Mesenchymal stem cell (in vitro differentiated cells and primary cell): Measurements from ENCODE around the gene STK10.

Source experiments
- DNase-seq: peaks from one replicate; pipeline ENCODE4 v3.0.0-alpha.2; 2013
- H2AFZ ChIP-seq: one replicate; pipeline ENCODE4 v1.6.1; 2013; ENCODE audit warnings: low read depth, mild to moderate bottlenecking, control low read depth, inconsistent platforms, low read length, moderate library complexity
- H2AK5ac ChIP-seq: 2 replicates; pipeline ENCODE4 v1.6.1; 2013; ENCODE audit warnings: low read length, moderate library complexity, mild to moderate bottlenecking, inconsistent platforms; ENCODE audit not compliant: severe bottlenecking
- H2BK120ac ChIP-seq: one replicate; pipeline ENCODE4 v1.6.1; 2013; ENCODE audit warnings: low read depth, mild to moderate bottlenecking, inconsistent platforms, low read length, moderate library complexity
- H2BK12ac ChIP-seq, 2 experiments: one replicate each; pipeline ENCODE4 v1.6.1; 2013; ENCODE audit warnings: inconsistent platforms in 2 of 2, low read length in 2 of 2, mild to moderate bottlenecking in 2 of 2, moderate library complexity in 2 of 2, control low read depth in 1 of 2
- H2BK15ac ChIP-seq: one replicate; pipeline ENCODE4 v1.6.1; 2013; ENCODE audit warnings: mild to moderate bottlenecking, low read depth, inconsistent platforms; ENCODE audit not compliant: poor library complexity, severe bottlenecking
- H2BK5ac ChIP-seq: 2 replicates; pipeline ENCODE4 v1.6.1; 2013; ENCODE audit warnings: low read depth, mild to moderate bottlenecking, low read length, control low read depth, inconsistent platforms; ENCODE audit not compliant: poor library complexity, severe bottlenecking
- H3K14ac ChIP-seq, 2 experiments: one replicate each; pipeline ENCODE4 v1.6.1; 2013; ENCODE audit warnings: inconsistent platforms in 2 of 2, low read length in 2 of 2, control low read depth in 1 of 2, mild to moderate bottlenecking in 1 of 2, moderate library complexity in 1 of 2
- H3K18ac ChIP-seq, 2 experiments: one replicate each; pipeline ENCODE4 v1.6.1; 2013; ENCODE audit warnings: inconsistent platforms in 2 of 2, low read length in 2 of 2, control low read depth in 1 of 2, low read depth in 1 of 2, mild to moderate bottlenecking in 1 of 2
- H3K23ac ChIP-seq, 2 experiments: one replicate each; pipeline ENCODE4 v1.6.1; 2013; ENCODE audit warnings: inconsistent platforms in 2 of 2, low read length in 2 of 2, mild to moderate bottlenecking in 2 of 2, moderate library complexity in 2 of 2, control low read depth in 1 of 2
- H3K27ac ChIP-seq: 2 replicates; pipeline ENCODE4 v1.5.1; 2013; ENCODE audit warnings: mild to moderate bottlenecking, moderate library complexity, low read length, control low read depth, inconsistent platforms; ENCODE audit not compliant: poor library complexity, severe bottlenecking
- H3K27me3 ChIP-seq, 2 experiments: 2 replicates each; pipeline versions ENCODE4 v1.6.1 to v1.7.0; 2013; ENCODE audit warnings: low read length in 2 of 2, mild to moderate bottlenecking in 2 of 2, moderate library complexity in 2 of 2, control low read depth in 1 of 2, inconsistent platforms in 1 of 2; ENCODE audit not compliant: control insufficient read depth in 1 of 2, insufficient read depth in 1 of 2
- H3K36me3 ChIP-seq, 2 experiments: 2 replicates each; pipeline versions ENCODE4 v1.6.1 to v1.7.0; 2013; ENCODE audit warnings: low read length in 2 of 2, control low read depth in 1 of 2, inconsistent platforms in 1 of 2, low read depth in 1 of 2, mild to moderate bottlenecking in 1 of 2; ENCODE audit not compliant: insufficient read depth in 2 of 2, control insufficient read depth in 1 of 2
- H3K4ac ChIP-seq, 2 experiments: one replicate each; pipeline ENCODE4 v1.6.1; 2013; ENCODE audit warnings: inconsistent platforms in 2 of 2, low read length in 2 of 2, mild to moderate bottlenecking in 2 of 2, moderate library complexity in 2 of 2, control low read depth in 1 of 2, low read depth in 1 of 2
- H3K4me1 ChIP-seq: 2 replicates; pipeline ENCODE4 v1.6.1; 2013; ENCODE audit warnings: low read depth, low read length, control low read depth; ENCODE audit not compliant: control insufficient read depth, insufficient read depth
- H3K4me2 ChIP-seq: 2 replicates; pipeline ENCODE4 v1.6.1; 2013; ENCODE audit warnings: low read length, mild to moderate bottlenecking, inconsistent platforms; ENCODE audit not compliant: poor library complexity, severe bottlenecking
- H3K4me3 ChIP-seq, 2 experiments: 2 replicates each; pipeline versions ENCODE4 v1.5.1 to v1.7.0; 2013; ENCODE audit warnings: low read length in 2 of 2, mild to moderate bottlenecking in 2 of 2, control low read depth in 1 of 2, low read depth in 1 of 2; ENCODE audit not compliant: insufficient read depth in 1 of 2
- H3K79me1 ChIP-seq: replicated peaks from 2 replicates; pipeline ENCODE4 v1.6.1; 2013; ENCODE audit warnings: mild to moderate bottlenecking, control low read depth, low read length, inconsistent platforms; ENCODE audit not compliant: poor library complexity, severe bottlenecking
- H3K9ac ChIP-seq: 2 replicates; pipeline ENCODE4 v1.7.0; 2013; ENCODE audit warnings: mild to moderate bottlenecking, low read length, moderate library complexity
- H3K9me3 ChIP-seq: 2 replicates; pipeline ENCODE4 v1.7.0; 2013; ENCODE audit warnings: mild to moderate bottlenecking, low read length; ENCODE audit not compliant: control insufficient read depth
- H4K8ac ChIP-seq: one replicate; pipeline ENCODE4 v1.6.1; 2013; ENCODE audit warnings: inconsistent platforms, mild to moderate bottlenecking, low read length, moderate library complexity
- H4K91ac ChIP-seq: one replicate; pipeline ENCODE4 v1.6.1; 2013; ENCODE audit warnings: mild to moderate bottlenecking, low read length, inconsistent platforms
- WGBS: methylation state at CpG from one replicate; pipeline ENCODE4 v1.1.7; 2013; ENCODE audit warnings: mixed read lengths; 5-methylcytosine and 5-hydroxymethylcytosine counted together

Gene STK10

DNA sequence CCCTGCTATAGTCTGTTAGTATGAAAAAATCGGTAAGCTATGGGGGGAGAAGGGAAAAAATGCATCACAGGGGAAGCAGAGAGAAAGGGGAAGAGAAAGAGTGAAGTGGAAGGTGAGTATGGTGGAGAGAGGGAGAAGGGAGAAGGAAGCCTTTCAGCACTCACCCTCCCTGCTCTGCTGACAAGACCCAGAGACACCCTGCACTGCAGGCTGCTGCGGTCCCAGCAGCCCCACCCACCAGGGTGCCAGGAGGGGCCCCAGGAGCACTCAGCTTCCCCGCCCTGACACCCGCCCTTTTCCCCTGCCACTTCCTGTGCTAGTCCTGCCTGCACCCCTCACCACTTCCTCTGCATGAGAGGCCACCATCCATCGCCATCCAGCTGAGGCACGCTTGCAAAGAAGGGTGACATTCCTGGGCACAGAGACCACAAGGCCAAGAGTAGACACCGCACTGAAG, 12.7 kb downstream of the STK10 start:
- Histone ChIP-seq H3K23ac (no peak overlapping the region), H2BK12ac (peak overlapping the region; percentile 11 to 89), H2AFZ (no peak overlapping the region), H3K27me3 (no peaks in the 10 kb centered on the region), H3K14ac (no peak overlapping the region), H2BK15ac (no peak overlapping the region), H3K4me3 (no peak overlapping the region), H3K79me1 (peaks cover 12% of the 10 kb centered on the region), H4K91ac (peak overlapping the region; percentile 43), H3K9me3 (no peaks in the 10 kb centered on the region), H3K4me1 (peaks cover 39% of the 10 kb centered on the region), H3K9ac (no peak overlapping the region), H2BK120ac (peak overlapping the region; percentile 40), H3K4ac (peak overlapping the region; percentile 9 to 40), H2BK5ac (no peak overlapping the region), H3K27ac (peak overlapping the region; percentile 14), H3K18ac (peak overlapping the region; percentile 42 to 88), H2AK5ac (peak overlapping the region; percentile 11), H3K36me3 (peaks cover 11 to 17% of the 10 kb centered on the region in 2 experiments), H4K8ac (peak overlapping the region; percentile 21), H3K4me2 (no peak overlapping the region)
- no peak for DNase-seq
- 35% methylated on average over 7 of the region's 7 CpGs for WGBS

DNA sequence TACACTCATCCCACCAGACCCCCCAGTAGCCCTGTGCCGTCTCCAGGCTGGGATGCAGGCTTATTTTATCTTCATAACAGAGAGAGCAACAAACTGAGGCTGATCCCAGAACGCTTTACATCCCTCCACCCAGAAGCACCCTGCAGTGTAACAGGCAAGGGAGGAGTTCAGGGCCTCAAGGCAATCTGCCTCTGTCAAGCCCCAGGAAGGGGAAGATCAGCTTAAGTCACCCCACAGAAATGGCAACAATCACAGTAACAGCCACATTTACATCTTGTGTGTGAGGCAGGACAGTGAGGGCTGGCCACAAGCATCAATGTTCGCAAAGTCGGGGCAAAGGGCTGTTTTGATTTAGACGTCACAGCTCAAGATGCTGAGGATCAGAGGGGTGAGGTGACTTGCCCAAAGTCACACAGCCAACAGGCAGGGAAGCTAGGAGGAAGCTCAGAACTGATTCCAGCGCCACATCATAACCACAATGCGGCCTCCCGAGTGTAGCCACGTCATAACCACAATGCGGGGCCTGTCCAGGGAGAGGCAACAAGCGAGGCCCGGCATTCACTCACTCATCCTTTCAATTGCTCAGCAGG, 14.4 kb downstream of the STK10 start:
- no peak overlapping the region for H2AFZ ChIP-seq
- H2BK12ac ChIP-seq = peak overlapping the region; percentile 30 to 38
- 71% methylated on average over 10 of the region's 12 CpGs for WGBS
- peak overlapping the region; percentile 29 to 61 for H3K4ac ChIP-seq
- no peak overlapping the region for H3K23ac ChIP-seq
- H3K14ac ChIP-seq = no peak overlapping the region
- H2BK5ac ChIP-seq = no peak overlapping the region
- peaks cover 18 to 20% of the 10 kb centered on the region in 2 experiments for H3K36me3 ChIP-seq
- H3K9ac ChIP-seq = no peak overlapping the region
- peak overlapping the region; percentile 19 for H2AK5ac ChIP-seq
- peaks cover 17% of the 10 kb centered on the region for H3K79me1 ChIP-seq
- H3K27ac ChIP-seq = peak overlapping the region; percentile 33
- peak overlapping the region; percentile 52 for H4K8ac ChIP-seq
- H3K9me3 ChIP-seq = no peaks in the 10 kb centered on the region
- no peaks in the 10 kb centered on the region for H3K27me3 ChIP-seq
- H4K91ac ChIP-seq = peak overlapping the region; percentile 52
- no peak overlapping the region for H3K4me3 ChIP-seq
- peak; percentile 79 for DNase-seq
- H3K4me1 ChIP-seq = peaks cover 33% of the 10 kb centered on the region
- H2BK120ac ChIP-seq = no peak overlapping the region
- H2BK15ac ChIP-seq = no peak overlapping the region
- H3K4me2 ChIP-seq = no peak overlapping the region
- peak overlapping the region in 1 of 2 experiments; percentile 41 for H3K18ac ChIP-seq

DNA sequence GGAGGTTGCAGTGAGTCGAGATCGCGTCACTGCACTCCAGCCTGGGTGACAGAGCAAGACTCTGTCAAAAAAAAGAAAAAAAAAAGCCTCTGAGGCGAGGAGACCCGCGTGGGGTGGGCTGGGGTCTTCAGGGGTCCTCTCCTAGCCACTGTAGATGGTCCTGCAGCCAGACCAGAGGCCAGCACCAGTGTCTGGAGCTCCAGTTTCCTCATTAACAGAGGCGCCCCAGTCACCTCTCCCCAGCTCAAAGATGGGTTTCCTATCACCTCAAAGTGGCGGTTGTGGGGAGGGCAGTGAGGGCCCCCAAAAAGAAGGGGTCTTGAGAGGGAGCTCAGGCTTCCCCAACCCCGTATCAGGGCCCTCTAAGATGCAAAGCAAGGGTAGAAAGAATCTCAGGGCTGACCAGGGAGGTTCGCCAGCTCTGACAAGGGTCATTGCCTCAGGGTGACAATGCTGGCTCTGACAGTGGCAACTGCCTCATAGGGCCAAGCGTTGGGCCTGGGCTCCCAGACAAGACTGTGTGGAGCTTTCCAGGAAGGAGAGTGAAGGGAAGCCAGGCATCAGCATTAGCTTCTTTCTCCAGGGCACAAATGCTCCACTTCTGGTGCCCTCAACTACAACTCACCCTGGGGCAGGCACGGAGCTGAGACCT, 15.0 kb downstream of the STK10 start:
- Histone ChIP-seq H3K4ac (peak overlapping the region in 1 of 2 experiments; percentile 61), H3K79me1 (peaks cover 19% of the 10 kb centered on the region), H4K8ac (no peak overlapping the region), H2BK120ac (no peak overlapping the region), H3K27ac (peak overlapping the region; percentile 33), H3K9me3 (no peaks in the 10 kb centered on the region), H3K23ac (no peak overlapping the region), H3K4me1 (peaks cover 34% of the 10 kb centered on the region), H2BK12ac (peak overlapping the region in 1 of 2 experiments; percentile 38), H3K36me3 (peaks cover 18 to 22% of the 10 kb centered on the region in 2 experiments), H2BK15ac (no peak overlapping the region), H3K14ac (no peak overlapping the region), H4K91ac (peak overlapping the region; percentile 52), H2BK5ac (no peak overlapping the region), H3K4me3 (no peak overlapping the region), H2AFZ (no peak overlapping the region), H2AK5ac (peak overlapping the region; percentile 3), H3K18ac (no peak overlapping the region), H3K4me2 (no peak overlapping the region), H3K27me3 (no peaks in the 10 kb centered on the region), H3K9ac (no peak overlapping the region)
- 88% methylated on average over 11 of the region's 12 CpGs for WGBS
- DNase-seq = no peak

DNA sequence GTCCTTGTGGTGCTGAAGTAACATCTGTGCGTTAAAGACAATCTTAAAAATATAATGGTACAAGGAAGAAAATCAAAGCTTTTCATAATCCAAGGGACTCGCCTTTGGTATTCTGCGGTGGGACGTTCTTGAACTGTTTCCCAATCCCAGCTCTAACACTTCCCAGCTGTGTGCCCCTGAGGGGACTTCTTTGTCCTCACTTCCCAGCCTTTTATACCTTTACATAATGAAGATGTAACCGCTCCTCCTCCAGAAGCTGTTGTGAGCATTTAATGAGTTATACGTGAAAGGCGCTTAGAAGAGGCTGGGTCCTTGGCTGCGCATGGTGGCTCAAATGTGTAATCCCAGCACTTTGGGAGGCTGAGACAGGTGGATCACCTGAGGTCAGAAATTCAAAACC, 16.9 kb downstream of the STK10 start:
- H3K9ac ChIP-seq = no peak overlapping the region
- H3K79me1 ChIP-seq = peaks cover 26% of the 10 kb centered on the region
- H3K9me3 ChIP-seq = no peaks in the 10 kb centered on the region
- H3K23ac ChIP-seq = no peak overlapping the region
- H2BK5ac ChIP-seq = no peak overlapping the region
- no peak overlapping the region for H2BK120ac ChIP-seq
- H3K27ac ChIP-seq = no peak overlapping the region
- H3K18ac ChIP-seq = no peak overlapping the region
- no peak overlapping the region for H2BK15ac ChIP-seq
- WGBS = 93% methylated on average over 7 of the region's 8 CpGs
- DNase-seq = no peak
- H4K8ac ChIP-seq = no peak overlapping the region
- H2BK12ac ChIP-seq = no peak overlapping the region
- H4K91ac ChIP-seq = no peak overlapping the region
- no peaks in the 10 kb centered on the region for H3K27me3 ChIP-seq
- H3K14ac ChIP-seq = no peak overlapping the region
- peaks cover 15 to 24% of the 10 kb centered on the region in 2 experiments for H3K36me3 ChIP-seq
- H2AFZ ChIP-seq = no peak overlapping the region
- H3K4ac ChIP-seq = no peak overlapping the region
- H2AK5ac ChIP-seq = no peak overlapping the region
- peaks cover 37% of the 10 kb centered on the region for H3K4me1 ChIP-seq
- no peak overlapping the region for H3K4me2 ChIP-seq
- no peak overlapping the region for H3K4me3 ChIP-seq
